ENCODE data around the gene SFXN5. TPM values are rescaled to one million over a fixed set of nuclear protein-coding genes. Genes with fewer than 3 reads are reported as not detected.
A peak's percentile ranks its signal among the peaks of the same experiment; 100 is the strongest.

The SFXN5 gene
- total RNA-seq, 1 donor, result 17.0 TPM

DNA sequence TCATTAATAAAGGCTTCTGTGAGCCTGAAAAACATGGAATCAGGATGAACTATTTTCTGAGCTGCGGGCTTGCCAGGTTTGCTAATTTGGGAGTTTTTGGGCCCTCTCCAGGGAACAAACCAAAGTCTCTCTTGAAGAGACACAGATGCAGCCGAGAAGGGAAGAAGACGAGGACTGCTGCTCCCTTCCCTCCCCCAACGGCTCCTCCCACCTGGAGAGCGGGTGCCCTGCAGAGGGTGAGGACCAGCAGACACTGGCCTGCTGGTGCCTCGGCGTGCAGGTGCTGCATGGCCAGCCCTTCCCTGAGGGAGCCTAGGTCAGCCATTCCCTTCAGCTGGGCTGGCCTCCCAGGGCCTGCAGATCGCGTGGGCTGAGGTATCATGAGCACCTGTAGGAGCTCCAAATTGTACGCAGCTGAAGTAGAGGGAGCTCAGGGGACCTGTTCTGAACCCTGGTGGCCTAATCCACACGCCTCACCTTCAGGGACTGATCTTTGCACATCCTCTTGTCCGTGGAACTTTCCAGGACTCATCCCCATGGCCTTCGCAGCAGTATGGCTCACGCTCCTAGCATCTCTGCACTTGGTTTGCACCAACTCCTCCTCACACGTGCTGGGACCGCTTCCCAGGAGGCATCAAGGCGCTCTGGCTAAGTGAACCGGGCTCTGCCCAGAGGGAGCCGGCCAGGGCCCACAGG is 134.7 kb downstream of the SFXN5 start:
- DNase-seq (ENCODE audit: insufficient read length, low spot score, missing footprints), result no peak
- no peak overlapping the region for H3K27ac ChIP-seq (ENCODE audit: low read depth, low read length)
- no peak overlapping the region for H3K4me2 ChIP-seq (ENCODE audit: insufficient read depth, low read length)
- no peaks in the 10 kb centered on the region for H3K27me3 ChIP-seq (ENCODE audit: insufficient read depth, low read length)
- no peaks in the 10 kb centered on the region for H3K9me3 ChIP-seq (ENCODE audit: low read depth, low read length)
- no peaks in the 10 kb centered on the region for H3K79me2 ChIP-seq (ENCODE audit: insufficient read depth, low read length)
- H2AFZ ChIP-seq (ENCODE audit: low read length), result no peak overlapping the region
- H3K4me1 ChIP-seq (ENCODE audit: insufficient read depth, low read length), result peaks cover 26% of the 10 kb centered on the region
- no peak overlapping the region for H3K4me3 ChIP-seq (ENCODE audit: insufficient read depth, low read length)
- TF ChIP-seq, protein P1, sequence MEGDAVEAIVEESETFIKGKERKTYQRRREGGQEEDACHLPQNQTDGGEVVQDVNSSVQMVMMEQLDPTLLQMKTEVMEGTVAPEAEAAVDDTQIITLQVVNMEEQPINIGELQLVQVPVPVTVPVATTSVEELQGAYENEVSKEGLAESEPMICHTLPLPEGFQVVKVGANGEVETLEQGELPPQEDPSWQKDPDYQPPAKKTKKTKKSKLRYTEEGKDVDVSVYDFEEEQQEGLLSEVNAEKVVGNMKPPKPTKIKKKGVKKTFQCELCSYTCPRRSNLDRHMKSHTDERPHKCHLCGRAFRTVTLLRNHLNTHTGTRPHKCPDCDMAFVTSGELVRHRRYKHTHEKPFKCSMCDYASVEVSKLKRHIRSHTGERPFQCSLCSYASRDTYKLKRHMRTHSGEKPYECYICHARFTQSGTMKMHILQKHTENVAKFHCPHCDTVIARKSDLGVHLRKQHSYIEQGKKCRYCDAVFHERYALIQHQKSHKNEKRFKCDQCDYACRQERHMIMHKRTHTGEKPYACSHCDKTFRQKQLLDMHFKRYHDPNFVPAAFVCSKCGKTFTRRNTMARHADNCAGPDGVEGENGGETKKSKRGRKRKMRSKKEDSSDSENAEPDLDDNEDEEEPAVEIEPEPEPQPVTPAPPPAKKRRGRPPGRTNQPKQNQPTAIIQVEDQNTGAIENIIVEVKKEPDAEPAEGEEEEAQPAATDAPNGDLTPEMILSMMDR (IDR thresholded peaks at IDR 0.05; ENCODE audit: extremely low read depth, low read depth, low read length), result no peak
- no peaks in the 10 kb centered on the region for H3K36me3 ChIP-seq (ENCODE audit: insufficient read depth, low read length)
- peaks cover 8% of the 10 kb centered on the region for H4K20me1 ChIP-seq (ENCODE audit: insufficient read depth, low read length)

DNA sequence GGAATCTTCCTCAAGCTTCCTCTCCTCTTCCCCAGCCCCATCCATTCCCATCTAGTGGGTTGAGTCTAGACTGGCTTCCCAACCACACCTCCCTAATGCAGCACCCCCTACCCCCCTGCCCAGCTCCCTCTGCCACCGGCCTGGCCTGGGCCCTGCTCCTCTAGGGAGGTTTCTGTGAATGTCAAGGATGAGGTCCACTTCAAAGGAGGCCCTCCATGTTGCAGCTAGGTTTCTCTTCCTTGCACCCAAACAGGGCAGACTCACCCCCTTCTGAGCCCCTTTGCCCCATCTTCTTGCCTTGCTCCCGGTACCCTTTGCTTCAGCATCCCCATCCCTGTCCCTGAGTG is 135.9 kb downstream of the SFXN5 start:
- Histone ChIP-seq H2AFZ (ENCODE audit: low read length) (no peak overlapping the region), H3K4me3 (ENCODE audit: insufficient read depth, low read length) (no peak overlapping the region)
- TF ChIP-seq, protein P1 (IDR thresholded peaks at IDR 0.05; ENCODE audit: extremely low read depth, low read depth, low read length), result no peak

DNA sequence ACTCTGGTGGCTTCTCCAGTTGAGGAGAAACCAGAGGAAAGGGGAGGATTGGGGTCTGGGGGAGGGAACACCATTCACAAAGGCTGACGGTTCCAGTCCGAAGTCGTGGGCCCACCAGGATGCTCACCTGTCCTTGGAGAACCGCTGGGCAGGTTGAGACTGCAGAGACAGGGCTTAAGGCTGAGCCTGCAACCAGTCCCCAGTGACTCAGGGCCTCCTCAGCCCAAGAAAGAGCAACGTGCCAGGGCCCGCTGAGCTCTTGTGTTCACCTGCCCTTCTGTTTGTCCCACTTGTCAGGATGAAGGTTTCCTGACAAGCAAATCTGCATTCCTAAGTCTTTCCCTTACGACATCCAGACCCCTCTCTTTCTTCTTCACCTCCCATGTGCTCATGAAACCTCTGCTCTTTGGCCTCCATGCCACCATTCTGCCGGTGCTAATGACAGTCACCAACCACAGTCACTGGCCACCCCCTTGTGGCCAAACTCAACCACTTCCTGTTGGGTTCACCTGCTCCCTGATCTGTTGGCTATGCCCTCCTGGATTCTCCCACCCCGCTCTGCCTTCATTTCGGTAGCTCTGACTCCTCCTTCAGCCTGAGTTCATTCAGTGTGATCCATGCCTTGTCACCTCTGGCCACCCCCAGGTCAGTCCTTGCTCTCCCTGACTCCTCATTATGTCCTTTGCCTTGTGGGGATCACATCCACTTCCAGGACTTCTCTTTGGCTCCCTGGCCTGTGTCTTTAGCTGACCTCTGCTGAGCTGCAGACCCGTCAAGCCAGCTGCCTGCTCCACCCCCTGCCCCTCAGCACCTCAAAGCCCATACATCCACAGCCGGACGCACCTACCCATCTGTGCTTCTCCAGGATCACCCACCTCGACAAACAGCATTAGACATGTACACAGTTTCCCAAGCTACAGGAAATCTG is 136.6 kb downstream of the SFXN5 start:
- TF ChIP-seq, protein P1 (IDR thresholded peaks at IDR 0.05; ENCODE audit: extremely low read depth, low read depth, low read length), result peak; percentile 23

More for the DNA sequence above, 135.9 kb downstream of the SFXN5 start:
- Histone ChIP-seq H3K27ac (ENCODE audit: low read depth, low read length) (no peak overlapping the region), H3K4me2 (ENCODE audit: insufficient read depth, low read length) (no peak overlapping the region), H3K27me3 (ENCODE audit: insufficient read depth, low read length) (peaks cover under 1% of the 10 kb centered on the region), H3K36me3 (ENCODE audit: insufficient read depth, low read length) (no peaks in the 10 kb centered on the region), H3K79me2 (ENCODE audit: insufficient read depth, low read length) (no peaks in the 10 kb centered on the region), H3K9me3 (ENCODE audit: low read depth, low read length) (no peaks in the 10 kb centered on the region), H4K20me1 (ENCODE audit: insufficient read depth, low read length) (peaks cover 2% of the 10 kb centered on the region), H3K4me1 (ENCODE audit: insufficient read depth, low read length) (peaks cover 25% of the 10 kb centered on the region)
- DNase-seq (ENCODE audit: insufficient read length, low spot score, missing footprints), result no peak

DNA sequence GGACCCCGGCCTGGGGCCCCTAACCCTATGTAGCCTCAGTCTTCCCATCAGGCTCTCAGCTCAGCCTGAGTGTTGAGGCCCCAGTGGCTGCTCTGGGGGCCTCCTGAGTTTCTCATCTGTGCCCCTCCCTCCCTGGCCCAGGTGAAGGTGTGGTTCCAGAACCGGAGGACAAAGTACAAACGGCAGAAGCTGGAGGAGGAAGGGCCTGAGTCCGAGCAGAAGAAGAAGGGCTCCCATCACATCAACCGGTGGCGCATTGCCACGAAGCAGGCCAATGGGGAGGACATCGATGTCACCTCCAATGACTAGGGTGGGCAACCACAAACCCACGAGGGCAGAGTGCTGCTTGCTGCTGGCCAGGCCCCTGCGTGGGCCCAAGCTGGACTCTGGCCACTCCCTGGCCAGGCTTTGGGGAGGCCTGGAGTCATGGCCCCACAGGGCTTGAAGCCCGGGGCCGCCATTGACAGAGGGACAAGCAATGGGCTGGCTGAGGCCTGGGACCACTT is 137.8 kb downstream of the SFXN5 start:
- Histone ChIP-seq H3K36me3 (ENCODE audit: insufficient read depth, low read length) (no peaks in the 10 kb centered on the region), H4K20me1 (ENCODE audit: insufficient read depth, low read length) (no peaks in the 10 kb centered on the region), H3K4me2 (ENCODE audit: insufficient read depth, low read length) (no peak overlapping the region), H2AFZ (ENCODE audit: low read length) (no peak overlapping the region), H3K9me3 (ENCODE audit: low read depth, low read length) (no peaks in the 10 kb centered on the region), H3K4me3 (ENCODE audit: insufficient read depth, low read length) (no peak overlapping the region), H3K27me3 (ENCODE audit: insufficient read depth, low read length) (peaks cover 19% of the 10 kb centered on the region), H3K79me2 (ENCODE audit: insufficient read depth, low read length) (no peaks in the 10 kb centered on the region), H3K4me1 (ENCODE audit: insufficient read depth, low read length) (peaks cover 18% of the 10 kb centered on the region), H3K27ac (ENCODE audit: low read depth, low read length) (no peak overlapping the region)
- no peak for DNase-seq (ENCODE audit: insufficient read length, low spot score, missing footprints)
- TF ChIP-seq, protein P1 (IDR thresholded peaks at IDR 0.05; ENCODE audit: extremely low read depth, low read depth, low read length), result no peak

More for the DNA sequence above, 136.6 kb downstream of the SFXN5 start:
- H4K20me1 ChIP-seq (ENCODE audit: insufficient read depth, low read length), result no peaks in the 10 kb centered on the region
- no peaks in the 10 kb centered on the region for H3K9me3 ChIP-seq (ENCODE audit: low read depth, low read length)
- no peak overlapping the region for H3K4me3 ChIP-seq (ENCODE audit: insufficient read depth, low read length)
- H2AFZ ChIP-seq (ENCODE audit: low read length), result no peak overlapping the region
- H3K27me3 ChIP-seq (ENCODE audit: insufficient read depth, low read length), result peaks cover 7% of the 10 kb centered on the region
- H3K4me1 ChIP-seq (ENCODE audit: insufficient read depth, low read length), result peaks cover 19% of the 10 kb centered on the region
- H3K27ac ChIP-seq (ENCODE audit: low read depth, low read length), result no peak overlapping the region
- no peak overlapping the region for H3K4me2 ChIP-seq (ENCODE audit: insufficient read depth, low read length)
- H3K36me3 ChIP-seq (ENCODE audit: insufficient read depth, low read length), result no peaks in the 10 kb centered on the region
- no peaks in the 10 kb centered on the region for H3K79me2 ChIP-seq (ENCODE audit: insufficient read depth, low read length)
- no peak for DNase-seq (ENCODE audit: insufficient read length, low spot score, missing footprints)
